Kidney epithelial cell (primary cell): ENCODE results near the gene CCDC110. TPM values are rescaled to one million over a fixed set of nuclear protein-coding genes. Genes with fewer than 3 reads are reported as not detected.

Experiments used
- DNase-seq: peaks from one replicate; pipeline ENCODE4 v3.0.0-alpha.2; 2010; ENCODE audit warnings: low read depth
- H3K27me3 ChIP-seq: 2 replicates; pipeline ENCODE4 v1.6.0; 2011; ENCODE audit warnings: low read length; ENCODE audit not compliant: control insufficient read depth, insufficient read depth
- H3K36me3 ChIP-seq: 2 replicates; pipeline ENCODE4 v1.5.1; 2011; ENCODE audit warnings: low read length; ENCODE audit not compliant: control insufficient read depth, insufficient read depth
- H3K4me3 ChIP-seq: 2 replicates; pipeline ENCODE4 v1.5.1; 2011; ENCODE audit warnings: low read depth, mild to moderate bottlenecking, control low read depth, low read length
- total RNA-seq: library from RNA; depleted of rRNA; stranded (reverse); fragments of >200 nt; gene quantifications from 2 replicates; pipeline ENCODE4 v1.2.3, GENCODE V29; 2015
- TF ChIP-seq, protein P1 (sequence below): IDR thresholded peaks from 2 replicates; pipeline ENCODE4 v1.5.1; 2011; ENCODE audit warnings: mild to moderate bottlenecking, moderate library complexity, low read length, control low read depth, inconsistent platforms; ENCODE audit not compliant: insufficient read depth, poor library complexity, severe bottlenecking

The CCDC110 gene
- total RNA-seq, result 0.14 and 0.38 TPM in 2 replicates

DNA sequence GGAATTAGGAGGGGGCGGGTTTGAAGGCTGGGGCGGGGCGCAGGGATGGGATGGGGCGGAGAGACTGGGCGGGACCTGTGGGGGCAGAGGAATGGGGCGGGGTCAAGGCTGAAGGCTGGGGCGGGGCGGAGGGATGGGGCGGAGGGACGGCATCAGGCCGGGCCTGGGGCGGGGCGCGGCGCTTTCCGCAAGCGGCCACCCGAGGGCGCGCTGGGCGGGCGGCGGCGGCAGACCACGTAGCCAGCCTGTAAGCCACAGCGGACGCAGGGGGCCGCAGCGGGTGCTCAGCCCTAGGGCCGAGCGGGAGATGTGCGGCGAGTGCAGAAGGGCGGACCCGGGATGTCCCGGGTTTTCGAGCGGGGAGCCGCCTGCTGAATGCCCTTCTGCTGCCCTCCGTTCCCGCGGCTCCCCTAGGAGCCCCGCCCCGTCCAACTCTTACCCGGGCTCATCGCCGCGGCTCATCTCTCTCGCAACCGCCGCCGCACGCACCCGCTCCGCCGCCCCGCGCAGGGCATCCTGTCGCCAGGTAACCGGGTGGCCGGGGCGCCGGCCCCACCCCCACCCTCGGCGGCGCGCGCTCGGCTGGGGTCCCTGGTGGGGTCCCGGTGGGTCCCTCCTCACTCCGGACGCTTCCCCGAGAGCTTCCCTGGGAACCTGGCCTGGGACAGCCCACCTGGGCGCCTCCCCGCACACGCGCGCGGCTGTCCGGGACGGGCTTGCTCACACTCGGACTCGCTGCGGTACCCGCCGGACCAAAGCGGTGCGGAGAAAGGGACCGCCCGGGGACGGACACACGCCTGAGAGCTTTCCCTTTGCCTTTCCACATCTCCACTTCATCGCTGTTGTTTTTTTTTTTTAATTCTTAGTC is at the start of gene CCDC110:
Gene CCDC110, minus strand, starts transcription at position 499 of the 868 bp plus-strand sequence. Its CDS starts 50 bp downstream, at position 449.
- TF ChIP-seq, protein P1, sequence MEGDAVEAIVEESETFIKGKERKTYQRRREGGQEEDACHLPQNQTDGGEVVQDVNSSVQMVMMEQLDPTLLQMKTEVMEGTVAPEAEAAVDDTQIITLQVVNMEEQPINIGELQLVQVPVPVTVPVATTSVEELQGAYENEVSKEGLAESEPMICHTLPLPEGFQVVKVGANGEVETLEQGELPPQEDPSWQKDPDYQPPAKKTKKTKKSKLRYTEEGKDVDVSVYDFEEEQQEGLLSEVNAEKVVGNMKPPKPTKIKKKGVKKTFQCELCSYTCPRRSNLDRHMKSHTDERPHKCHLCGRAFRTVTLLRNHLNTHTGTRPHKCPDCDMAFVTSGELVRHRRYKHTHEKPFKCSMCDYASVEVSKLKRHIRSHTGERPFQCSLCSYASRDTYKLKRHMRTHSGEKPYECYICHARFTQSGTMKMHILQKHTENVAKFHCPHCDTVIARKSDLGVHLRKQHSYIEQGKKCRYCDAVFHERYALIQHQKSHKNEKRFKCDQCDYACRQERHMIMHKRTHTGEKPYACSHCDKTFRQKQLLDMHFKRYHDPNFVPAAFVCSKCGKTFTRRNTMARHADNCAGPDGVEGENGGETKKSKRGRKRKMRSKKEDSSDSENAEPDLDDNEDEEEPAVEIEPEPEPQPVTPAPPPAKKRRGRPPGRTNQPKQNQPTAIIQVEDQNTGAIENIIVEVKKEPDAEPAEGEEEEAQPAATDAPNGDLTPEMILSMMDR, result peak; percentile 32
- peak within 1 kb of the TSS; percentile 68 for H3K4me3 ChIP-seq
- DNase-seq, result peak; percentile 43
- peaks cover 7% of the 10 kb centered on the region for H3K27me3 ChIP-seq
- no peaks in the 10 kb centered on the region for H3K36me3 ChIP-seq

DNA sequence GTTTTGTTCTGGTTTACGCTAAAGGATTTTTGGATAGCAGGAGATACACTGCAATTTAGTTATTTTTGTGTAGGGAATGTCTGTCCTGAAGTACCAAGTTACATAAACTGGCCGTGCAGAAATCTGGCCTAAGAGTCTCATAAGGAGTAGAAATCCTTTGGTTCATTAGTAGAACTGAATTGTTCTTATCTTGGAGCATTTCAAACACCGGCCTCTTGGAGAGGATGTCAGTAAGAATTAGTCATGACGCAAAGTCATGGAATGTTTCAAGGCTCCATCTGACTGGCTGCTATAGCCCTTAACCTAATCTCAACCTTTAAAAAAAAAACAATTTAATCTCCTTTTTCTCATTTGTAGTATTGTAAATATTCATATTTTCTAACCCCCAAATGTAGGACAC is 48.6 kb upstream of the CCDC110 start:
- no peak for DNase-seq
- Histone ChIP-seq H3K27me3 (no peaks in the 10 kb centered on the region), H3K36me3 (no peaks in the 10 kb centered on the region), H3K4me3 (no peak overlapping the region)
- TF ChIP-seq, protein P1, result no peak

DNA sequence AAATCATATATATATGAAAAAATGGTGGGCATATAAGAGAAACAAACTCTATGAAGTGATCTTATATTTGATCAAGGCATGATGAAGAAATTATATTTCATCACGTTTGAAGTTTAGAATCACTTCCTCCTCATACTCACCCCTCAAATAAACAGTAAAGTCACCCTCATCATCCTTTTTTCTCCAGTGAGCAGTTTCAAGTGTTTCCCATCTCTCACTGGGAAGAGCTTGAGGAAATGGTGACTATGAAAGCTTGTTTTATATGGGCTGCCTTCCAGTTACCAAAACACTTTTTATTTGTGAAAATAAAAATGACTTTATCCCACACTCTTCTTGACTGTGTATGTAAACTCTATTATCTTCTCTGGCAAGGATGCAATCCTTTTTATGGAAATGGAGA is 47.0 kb upstream of the CCDC110 start:
- DNase-seq, result no peak
- Histone ChIP-seq H3K27me3 (no peaks in the 10 kb centered on the region), H3K4me3 (no peak overlapping the region), H3K36me3 (no peaks in the 10 kb centered on the region)
- TF ChIP-seq, protein P1, result no peak

DNA sequence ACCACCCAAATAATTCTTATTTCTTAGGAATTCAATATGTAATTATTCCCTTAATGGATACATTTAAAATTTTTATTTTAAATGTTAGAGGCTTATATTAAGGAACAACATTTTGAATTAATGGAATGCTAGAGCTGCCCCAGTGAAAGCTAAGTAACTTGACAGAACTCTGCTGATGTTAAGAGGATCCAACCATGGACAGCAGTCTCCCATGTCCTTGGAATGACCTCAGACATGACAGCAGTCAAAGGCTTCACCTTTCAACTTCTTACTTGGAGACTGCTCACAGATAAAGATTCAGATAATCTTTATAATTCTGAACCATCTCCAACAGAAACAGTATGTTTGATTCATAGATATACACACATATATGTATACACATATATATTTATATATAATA is 46.5 kb upstream of the CCDC110 start:
- Histone ChIP-seq H3K4me3 (no peak overlapping the region), H3K36me3 (no peaks in the 10 kb centered on the region), H3K27me3 (no peaks in the 10 kb centered on the region)
- TF ChIP-seq, protein P1, result no peak
- no peak for DNase-seq

DNA sequence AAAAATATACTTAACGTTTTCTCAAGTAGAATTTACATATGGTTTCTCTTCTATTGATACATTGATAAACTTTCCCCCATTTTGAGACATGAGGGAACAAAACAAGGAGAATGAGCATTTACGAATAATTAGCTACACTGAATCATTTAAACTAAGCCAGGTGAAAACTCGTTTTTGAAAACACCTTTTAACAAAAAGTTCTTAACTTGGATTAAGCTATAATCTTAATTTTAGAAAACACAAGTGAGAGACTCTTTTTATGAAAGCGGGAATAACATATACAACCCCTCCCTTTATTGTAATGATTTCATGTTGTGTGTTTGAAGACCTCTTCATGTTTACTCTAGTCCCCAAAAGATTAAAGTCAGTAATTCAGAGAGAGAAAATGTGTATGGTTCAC is 43.7 kb upstream of the CCDC110 start:
- Histone ChIP-seq H3K27me3 (no peaks in the 10 kb centered on the region), H3K4me3 (no peak overlapping the region), H3K36me3 (no peaks in the 10 kb centered on the region)
- no peak for DNase-seq
- TF ChIP-seq, protein P1, result no peak
